ENCODE measurements around the gene PCED1B.

GRCh38 chr12:47041327-47041726, 38.1 kb upstream of the PCED1B start:
- TF ChIP-seq CTCF (IDR thresholded peaks at IDR 0.05) (no peak), POLR2A (IDR thresholded peaks at IDR 0.05) (no peak)
